C4-2B (cell line): ENCODE measurements around the gene MOB3C.

Experiments
- H3K27ac ChIP-seq: fragments of 450-650 bp; 2 replicates; pipeline ENCODE4 v1.5.1; 2017
- CTCF ChIP-seq: fragments of 450-650 bp; conservative IDR thresholded peaks from 2 replicates; pipeline ENCODE4 v1.5.1; 2017; ENCODE audit warnings: mild to moderate bottlenecking
- ZFX ChIP-seq: fragments of 450-650 bp; IDR thresholded peaks from 2 replicates; pipeline ENCODE4 v1.6.1; 2017

Gene MOB3C

DNA sequence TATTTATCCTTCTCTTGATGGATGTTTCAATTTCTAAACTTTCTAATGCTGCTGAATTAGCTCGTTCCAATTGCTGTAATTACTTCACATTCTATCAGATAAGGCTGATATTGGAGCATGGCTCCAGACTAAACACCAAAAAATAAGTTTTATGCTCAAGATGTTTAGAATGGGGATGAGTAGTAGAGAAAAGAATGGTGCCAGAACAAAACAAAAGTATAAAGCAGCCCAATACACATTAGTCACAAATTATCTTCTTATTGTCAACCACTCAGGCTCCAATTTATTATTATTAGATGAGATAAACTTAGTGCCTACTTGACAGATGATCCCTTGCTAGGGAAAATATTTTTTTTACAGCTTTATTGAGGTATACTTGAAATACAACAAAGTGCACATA, 29.7 kb upstream of the MOB3C start:
- TF ChIP-seq CTCF (no peak), ZFX (no peak)
- H3K27ac ChIP-seq, result no peak overlapping the region

DNA sequence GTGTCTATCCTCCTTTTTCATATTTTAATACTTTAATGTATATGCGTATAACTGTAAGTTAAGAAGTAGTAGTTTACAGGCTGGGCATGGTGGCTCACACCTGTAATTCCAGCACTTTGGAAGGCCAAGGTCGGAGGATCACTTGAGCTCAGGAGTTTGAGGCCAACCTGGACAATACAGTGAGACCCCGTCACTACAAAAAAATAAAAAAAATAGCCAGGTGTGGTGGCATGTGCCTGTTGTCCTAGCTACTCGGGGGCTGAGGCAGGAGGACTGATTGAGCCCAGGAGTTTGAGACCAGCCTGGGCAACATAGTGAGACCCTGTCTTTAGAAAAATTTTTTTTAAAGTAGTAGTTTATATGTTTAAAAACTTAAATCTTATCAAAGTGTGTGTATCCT, 29.2 kb upstream of the MOB3C start:
- TF ChIP-seq ZFX (no peak), CTCF (no peak)
- H3K27ac ChIP-seq, result no peak overlapping the region

DNA sequence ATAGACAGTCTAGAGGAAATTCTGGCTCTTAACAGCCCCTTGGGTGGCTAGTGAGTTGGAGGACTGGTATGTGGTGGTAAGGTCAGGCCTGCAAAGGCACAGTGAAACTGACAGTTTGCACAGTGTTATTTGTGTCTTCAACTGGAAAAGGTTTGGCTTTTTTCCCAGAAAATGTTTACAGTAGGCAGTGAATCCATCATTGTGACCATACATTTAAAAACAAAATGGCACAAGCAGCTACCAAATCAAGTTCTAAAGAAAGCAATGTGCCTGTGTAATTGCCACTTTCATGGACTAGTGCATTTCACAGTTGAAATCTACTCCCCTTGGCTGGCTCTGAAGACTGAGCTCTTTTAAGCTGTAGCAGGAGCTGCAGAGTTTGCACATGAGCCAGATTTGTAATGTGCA, 26.8 kb upstream of the MOB3C start:
- H3K27ac ChIP-seq, result peak overlapping the region; percentile 57; the same call in 1 of the 2 replicates
- no peak for TF ChIP-seq ZFX
- no peak for TF ChIP-seq CTCF

- TF ChIP-seq CTCF, result no peak
- no peak for TF ChIP-seq ZFX
- no peak overlapping the region for H3K27ac ChIP-seq
Measured at GRCh38 chr1:46642115-46642680, 25.6 kb upstream of the MOB3C start.

GRCh38 chr1:46639547-46639946, 22.9 kb upstream of the MOB3C start:
- no peak overlapping the region for H3K27ac ChIP-seq
- TF ChIP-seq ZFX, result no peak

- H3K27ac ChIP-seq, result no peak overlapping the region
- TF ChIP-seq ZFX (no peak), CTCF (no peak)
Measured at GRCh38 chr1:46638921-46639320, 22.3 kb upstream of the MOB3C start.

GRCh38 chr1:46637444-46638083, 21.0 kb upstream of the MOB3C start:
- no peak overlapping the region for H3K27ac ChIP-seq
- no peak for TF ChIP-seq ZFX
- TF ChIP-seq CTCF, result no peak

DNA sequence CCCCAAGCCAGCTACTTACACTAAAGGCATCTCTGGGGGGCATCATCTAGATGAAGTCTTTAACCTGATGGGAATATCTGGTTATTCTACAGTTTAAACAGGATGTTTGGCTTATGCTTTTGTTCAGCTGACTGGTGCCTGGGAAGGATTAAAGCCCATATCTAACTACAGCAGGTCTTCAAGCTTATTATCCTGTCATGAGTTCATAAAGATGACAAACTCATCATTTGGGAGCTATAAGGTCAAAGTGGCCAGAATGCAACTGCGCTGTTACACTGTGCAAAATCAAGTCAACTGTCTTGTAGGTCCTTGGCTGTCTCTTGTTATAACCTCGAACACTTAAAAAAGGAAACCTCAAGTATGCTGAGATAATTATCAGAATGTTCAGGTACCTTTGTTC, 18.6 kb upstream of the MOB3C start:
- no peak for TF ChIP-seq ZFX
- TF ChIP-seq CTCF, result no peak
- no peak overlapping the region for H3K27ac ChIP-seq
